Measurements from ENCODE around the gene CLHC1. TPM values are rescaled to one million over a fixed set of nuclear protein-coding genes. Genes with fewer than 3 reads are reported as not detected.

The CLHC1 gene
- total and polyA plus RNA-seq, 2 donors (not counting 3 experiments of a cell fraction or from before 2014, with no cell fraction given), result 2.4 to 12.3 TPM

DNA sequence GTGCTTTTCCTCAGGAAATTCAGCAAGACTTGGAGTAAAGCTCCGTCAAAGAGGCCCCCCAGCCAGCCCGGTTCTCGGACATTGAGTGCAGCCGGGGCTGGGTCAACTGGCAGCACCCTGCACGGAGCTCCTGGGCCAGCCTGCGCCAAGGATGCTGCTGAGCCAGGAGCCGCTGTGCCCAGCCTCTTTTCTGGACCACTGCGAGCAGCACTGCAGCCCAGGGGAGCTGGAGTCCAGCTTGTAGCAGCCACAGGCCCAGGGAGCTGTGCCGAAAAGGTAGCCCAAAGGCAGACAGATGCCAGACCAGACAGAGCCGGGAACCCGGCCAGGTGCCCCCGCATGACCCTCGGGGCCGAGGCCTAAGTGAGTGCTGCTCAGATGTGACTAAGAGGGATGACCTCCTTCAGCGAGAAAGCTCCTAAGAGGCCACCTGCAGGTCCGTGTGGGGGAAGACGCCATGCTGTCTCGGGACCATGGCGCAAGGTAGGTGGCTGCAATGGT lies 7.3 kb downstream of the CLHC1 start:
- DNase-seq (ENCODE audit: low read depth, low spot score), result no peak
- Histone ChIP-seq H4K20me1 (replicated peaks; ENCODE audit: control insufficient read depth, extremely low read depth, insufficient read depth, low read length) (no peaks in the 10 kb centered on the region), H2AFZ (ENCODE audit: low read depth, low read length) (no peak overlapping the region), H3K9me1 (replicated peaks; ENCODE audit: control insufficient read depth, extremely low read depth, insufficient read depth, low read length) (no peaks in the 10 kb centered on the region), H3K4me1 (ENCODE audit: control insufficient read depth, extremely low read depth, insufficient read depth, low read length) (peaks cover 14% of the 10 kb centered on the region), H3K9ac (replicated peaks; ENCODE audit: extremely low read depth, insufficient read depth, low read length) (no peak overlapping the region), H3K27ac (ENCODE audit: insufficient read depth, low read depth, low read length) (no peak overlapping the region), H3K9me3 (replicated peaks; ENCODE audit: control insufficient read depth, insufficient read depth, low read length) (no peaks in the 10 kb centered on the region), H3K79me2 (ENCODE audit: control insufficient read depth, insufficient read depth, low read length) (no peaks in the 10 kb centered on the region), H3K4me3 (replicated peaks in 1 of 3; ENCODE audit: insufficient read depth in 1 of 3, low read depth in 1 of 3, low read length in 3 of 3) (no peak overlapping the region), H3K36me3 (ENCODE audit: control insufficient read depth in 2 of 2, extremely low read depth in 1 of 2, insufficient read depth in 2 of 2, low read length in 2 of 2) (no peaks in the 10 kb centered on the region), H3K4me2 (ENCODE audit: insufficient read depth, low read length) (no peak overlapping the region), H3K27me3 (ENCODE audit: control insufficient read depth in 2 of 2, insufficient read depth in 2 of 2, low read length in 2 of 2) (no peaks in the 10 kb centered on the region)
- no peak for FAIRE-seq
- dilution Hi-C loops (cut with MboI; ENCODE audit: extremely low pct_ligation_motif_present, low sequenced_read_pairs), result no loop called here
- intact Hi-C loops (cut with micrococcal nuclease), result no loop called here
- BruUV-seq (replicated peaks), result no TSS peak
- TF ChIP-seq POLR2A (IDR thresholded peaks at IDR 0.05; ENCODE audit: low read depth, low read length), result no peak
- TF ChIP-seq EZH2 (IDR thresholded peaks at IDR 0.05; ENCODE audit: borderline replicate concordance, low read depth, low read length, severe bottlenecking), result no peak
- TF ChIP-seq FOS (IDR thresholded peaks at IDR 0.05; ENCODE audit: borderline replicate concordance, insufficient read depth, low read length), result no peak
- ChIA-PET CTCF (interaction anchor here (0.8 to 1.6 kb wide), 4 partner anchors 8 to 1117 kb away, joined by 3 to 5 read pairs (median 4); partner anchors contain the start of genes CLHC1 and RPS27A), POLR2A (interaction anchor here (0.9 to 1.3 kb wide), 2 partner anchors 8 to 13 kb away, joined by 3 to 5 read pairs; partner anchors contain the start of genes CLHC1 and RPS27A)

- dilution Hi-C loops (cut with MboI; ENCODE audit: extremely low pct_ligation_motif_present, low sequenced_read_pairs) (no loop called here), intact Hi-C loops (cut with micrococcal nuclease) (loop anchor here (2.0 kb wide), 1 partner anchor 501 kb away; the partner anchor contains the start of gene EML6)
- TF ChIP-seq GATA2 (IDR thresholded peaks at IDR 0.05; ENCODE audit: insufficient read depth, insufficient read length, low read depth, low read length), result no peak
- no peak for TF ChIP-seq FOS (IDR thresholded peaks at IDR 0.05; ENCODE audit: borderline replicate concordance, insufficient read depth, low read length)
- no peak for TF ChIP-seq POLR2AphosphoS5 (IDR thresholded peaks at IDR 0.05; ENCODE audit: insufficient read depth, low read depth, low read length)
- TF ChIP-seq MYC (IDR thresholded peaks at IDR 0.05; ENCODE audit: low read depth, low read length), result no peak
- TF ChIP-seq JUN (IDR thresholded peaks at IDR 0.05; ENCODE audit: borderline replicate concordance, insufficient read depth, insufficient read length, low read depth), result no peak
- TF ChIP-seq CTCF (IDR thresholded peaks at IDR 0.05; ENCODE audit: extremely low read depth in 1 of 2, insufficient read depth in 1 of 2, low read depth in 1 of 2, low read length in 2 of 2), result no peak
- Histone ChIP-seq H4K20me1 (replicated peaks; ENCODE audit: control insufficient read depth, extremely low read depth, insufficient read depth, low read length) (no peaks in the 10 kb centered on the region), H3K9me1 (replicated peaks; ENCODE audit: control insufficient read depth, extremely low read depth, insufficient read depth, low read length) (no peaks in the 10 kb centered on the region), H3K79me2 (ENCODE audit: control insufficient read depth, insufficient read depth, low read length) (no peaks in the 10 kb centered on the region), H3K4me1 (ENCODE audit: control insufficient read depth, extremely low read depth, insufficient read depth, low read length) (peaks cover 14% of the 10 kb centered on the region), H3K27ac (ENCODE audit: insufficient read depth, low read depth, low read length) (no peak overlapping the region), H3K4me3 (replicated peaks in 1 of 3; ENCODE audit: insufficient read depth in 1 of 3, low read depth in 1 of 3, low read length in 3 of 3) (no peak overlapping the region), H3K36me3 (ENCODE audit: control insufficient read depth in 2 of 2, extremely low read depth in 1 of 2, insufficient read depth in 2 of 2, low read length in 2 of 2) (no peaks in the 10 kb centered on the region), H3K9ac (replicated peaks; ENCODE audit: extremely low read depth, insufficient read depth, low read length) (no peak overlapping the region), H3K9me3 (replicated peaks; ENCODE audit: control insufficient read depth, insufficient read depth, low read length) (no peaks in the 10 kb centered on the region), H3K4me2 (ENCODE audit: insufficient read depth, low read length) (no peak overlapping the region), H2AFZ (ENCODE audit: low read depth, low read length) (peak overlapping the region; percentile 29), H3K27me3 (ENCODE audit: control insufficient read depth in 2 of 2, insufficient read depth in 2 of 2, low read length in 2 of 2) (no peaks in the 10 kb centered on the region)
- BruUV-seq (replicated peaks), result no TSS peak
- ChIA-PET POLR2A (interaction anchor here (0.9 to 1.3 kb wide), 3 partner anchors 8 to 38 kb away, joined by 3 to 5 read pairs (median 3); partner anchors contain the start of genes CLHC1 and RPS27A), CTCF (interaction anchor here (0.8 to 1.6 kb wide), 6 partner anchors 8 to 1117 kb away, joined by 3 to 6 read pairs (median 4); partner anchors contain the start of genes CLHC1 and RPS27A)
- FAIRE-seq, result no peak
- no peak for DNase-seq (ENCODE audit: low read depth, low spot score)
Measured at GRCh38 chr2:55223958-55224760, 7.9 kb downstream of the CLHC1 start.

Measured in endothelial cell of umbilical vein (primary cell).